Middle frontal gyrus (tissue), 1 donor: ENCODE data around the gene SPTBN5.

Experiments
- DNase-seq: peaks from one replicate; pipeline ENCODE4 v3.0.0-alpha.2; 2015; ENCODE audit warnings: low spot score; ENCODE audit errors: extremely low spot score

Gene SPTBN5

GRCh38 chr15:41893422-41894250 is at the start of gene SPTBN5:
TSS of gene SPTBN5 (minus strand) at chr15:41894053. CDS start at chr15:41893497, 556 bp downstream.
- no peak for DNase-seq

GRCh38 chr15:41942886-41943285 is 49.0 kb upstream of the SPTBN5 start:
- DNase-seq, result no peak

GRCh38 chr15:41941644-41942415 is 48.0 kb upstream of the SPTBN5 start:
- DNase-seq, result no peak

GRCh38 chr15:41940441-41940857 is 46.6 kb upstream of the SPTBN5 start:
- DNase-seq, result no peak

- no peak for DNase-seq
Observed at GRCh38 chr15:41939986-41940385, 46.1 kb upstream of the SPTBN5 start.

GRCh38 chr15:41937568-41937923 is 43.7 kb upstream of the SPTBN5 start:
- no peak for DNase-seq

- DNase-seq, result no peak
Observed at GRCh38 chr15:41936649-41937567, 43.1 kb upstream of the SPTBN5 start.

- DNase-seq, result no peak
Observed at GRCh38 chr15:41936155-41936554, 42.3 kb upstream of the SPTBN5 start.

GRCh38 chr15:41935566-41936020 is 41.7 kb upstream of the SPTBN5 start:
- no peak for DNase-seq

GRCh38 chr15:41934843-41935242 is 41.0 kb upstream of the SPTBN5 start:
- DNase-seq, result no peak

GRCh38 chr15:41933771-41934170 is 39.9 kb upstream of the SPTBN5 start:
- no peak for DNase-seq

GRCh38 chr15:41933326-41933725 is 39.5 kb upstream of the SPTBN5 start:
- DNase-seq, result no peak

GRCh38 chr15:41932511-41933289 is 38.8 kb upstream of the SPTBN5 start:
- DNase-seq, result no peak

GRCh38 chr15:41932101-41932500 is 38.2 kb upstream of the SPTBN5 start:
- DNase-seq, result no peak

GRCh38 chr15:41930867-41931222 is 37.0 kb upstream of the SPTBN5 start:
- no peak for DNase-seq

GRCh38 chr15:41930221-41930866 is 36.5 kb upstream of the SPTBN5 start:
- peak; percentile 8 for DNase-seq

- DNase-seq, result peak; percentile 45
Observed at GRCh38 chr15:41928637-41929620, 35.1 kb upstream of the SPTBN5 start.

GRCh38 chr15:41928100-41928499 is 34.2 kb upstream of the SPTBN5 start:
- no peak for DNase-seq

- no peak for DNase-seq
Observed at GRCh38 chr15:41927536-41927935, 33.7 kb upstream of the SPTBN5 start.
